Stimulated activated CD8-positive, alpha-beta memory T cell treated with anti-CD3 and anti-CD28 coated beads, Interleukin-7, amount 100 ng/mL, for 24 hours (primary cell): ENCODE results near the gene UQCRC1.

ENCODE experiments used
- DNase-seq: peaks from one replicate; pipeline ENCODE4 v3.0.0-alpha.2; 2020; ENCODE audit warnings: low read depth

The UQCRC1 gene

GRCh38 chr3:48609088-48610005, at the start of gene UQCRC1:
Gene UQCRC1 (minus strand): TSS chr3:48609646. CDS start chr3:48609620, 26 bp downstream.
- DNase-seq: peak; percentile 82

GRCh38 chr3:48656841-48657281, 47.4 kb upstream of the UQCRC1 start:
- DNase-seq: no peak

- peak; percentile 63 for DNase-seq
These were observed 46.8 kb upstream of the UQCRC1 start for GRCh38 chr3:48656061-48656840.

- DNase-seq: no peak
These were observed 46.2 kb upstream of the UQCRC1 start for GRCh38 chr3:48655606-48656005.

- no peak for DNase-seq
These were observed 45.6 kb upstream of the UQCRC1 start for GRCh38 chr3:48655063-48655462.

GRCh38 chr3:48652923-48653715, 43.7 kb upstream of the UQCRC1 start:
- DNase-seq: no peak

- DNase-seq: no peak
These were observed 42.3 kb upstream of the UQCRC1 start for GRCh38 chr3:48651771-48652170.

- DNase-seq: no peak
These were observed 41.3 kb upstream of the UQCRC1 start for GRCh38 chr3:48650723-48651122.

- no peak for DNase-seq
These were observed 38.9 kb upstream of the UQCRC1 start for GRCh38 chr3:48648188-48648850.

GRCh38 chr3:48647714-48648113, 38.3 kb upstream of the UQCRC1 start:
- DNase-seq: no peak

- DNase-seq: no peak
These were observed 35.7 kb upstream of the UQCRC1 start for GRCh38 chr3:48644898-48645760.

- no peak for DNase-seq
These were observed 33.2 kb upstream of the UQCRC1 start for GRCh38 chr3:48642605-48643004.

GRCh38 chr3:48641396-48641795, 31.9 kb upstream of the UQCRC1 start:
- no peak for DNase-seq

- DNase-seq: no peak
These were observed 30.6 kb upstream of the UQCRC1 start for GRCh38 chr3:48639944-48640606.

GRCh38 chr3:48637305-48637704, 27.9 kb upstream of the UQCRC1 start:
- DNase-seq: no peak

GRCh38 chr3:48636149-48636655, 26.8 kb upstream of the UQCRC1 start:
- DNase-seq: no peak

GRCh38 chr3:48635222-48636021, 26.0 kb upstream of the UQCRC1 start, which contains the start of gene SLC26A6:
Gene SLC26A6 (minus strand): TSS chr3:48635461. CDS start chr3:48635393, 68 bp downstream.
- DNase-seq: peak; percentile 92

GRCh38 chr3:48634661-48635221, 25.3 kb upstream of the UQCRC1 start:
- DNase-seq: peak; percentile 30
